Skeletal muscle satellite cell (primary cell): ENCODE data around the gene WDR64.
"Not testable (repeated sequence)": the region's sequence is repeated elsewhere in the genome, so short reads cannot be mapped to it uniquely, and the experiment has no call there.

Experiments used
- H3K27me3 ChIP-seq: 2 replicates; pipeline ENCODE4 v1.7.0; 2013; ENCODE audit warnings: low read length; ENCODE audit not compliant: control insufficient read depth, insufficient read depth
- H3K36me3 ChIP-seq: 2 replicates; pipeline ENCODE4 v1.7.0; 2013; ENCODE audit warnings: mild to moderate bottlenecking, control low read depth, low read length; ENCODE audit not compliant: insufficient read depth
- H3K4me1 ChIP-seq: 2 replicates; pipeline ENCODE4 v1.7.0; 2013; ENCODE audit warnings: low read length; ENCODE audit not compliant: control insufficient read depth, insufficient read depth
- H3K4me2 ChIP-seq: 2 replicates; pipeline ENCODE4 v1.7.0; 2013; ENCODE audit warnings: mild to moderate bottlenecking, low read length
- H3K4me3 ChIP-seq: 2 replicates; pipeline ENCODE4 v1.7.0; 2013; ENCODE audit warnings: low read length
- H3K9ac ChIP-seq: 2 replicates; pipeline ENCODE4 v1.7.0; 2013; ENCODE audit warnings: mild to moderate bottlenecking, low read depth, low read length, moderate library complexity
- H3K9me3 ChIP-seq: replicated peaks from 2 replicates; pipeline ENCODE4 v1.7.0; 2013; ENCODE audit warnings: mild to moderate bottlenecking, control low read depth, low read length

WDR64 gene

DNA sequence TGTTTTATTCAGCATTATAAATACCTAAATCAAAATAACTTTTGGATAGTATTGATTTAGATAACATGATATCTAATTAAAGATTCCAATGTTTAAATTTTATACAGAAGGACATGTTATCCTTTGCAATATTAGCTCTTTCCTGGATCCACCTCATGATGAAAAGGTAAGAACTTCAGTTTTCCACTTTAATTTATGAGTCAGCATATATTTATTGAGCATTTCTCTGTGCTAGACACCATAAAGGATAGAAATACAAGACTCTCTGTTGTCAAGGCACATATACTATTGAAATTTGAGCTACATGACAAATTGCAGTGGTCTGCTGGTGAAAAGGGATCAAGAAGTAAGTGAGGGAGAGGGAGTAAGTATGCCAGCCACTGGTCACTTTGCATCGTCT lies 127.8 kb downstream of the WDR64 start:
- Histone ChIP-seq H3K9ac (no peak overlapping the region), H3K4me1 (peaks cover 6% of the 10 kb centered on the region), H3K36me3 (no peaks in the 10 kb centered on the region), H3K27me3 (no peaks in the 10 kb centered on the region), H3K4me3 (no peak overlapping the region), H3K9me3 (no peaks in the 10 kb centered on the region), H3K4me2 (no peak overlapping the region)

DNA sequence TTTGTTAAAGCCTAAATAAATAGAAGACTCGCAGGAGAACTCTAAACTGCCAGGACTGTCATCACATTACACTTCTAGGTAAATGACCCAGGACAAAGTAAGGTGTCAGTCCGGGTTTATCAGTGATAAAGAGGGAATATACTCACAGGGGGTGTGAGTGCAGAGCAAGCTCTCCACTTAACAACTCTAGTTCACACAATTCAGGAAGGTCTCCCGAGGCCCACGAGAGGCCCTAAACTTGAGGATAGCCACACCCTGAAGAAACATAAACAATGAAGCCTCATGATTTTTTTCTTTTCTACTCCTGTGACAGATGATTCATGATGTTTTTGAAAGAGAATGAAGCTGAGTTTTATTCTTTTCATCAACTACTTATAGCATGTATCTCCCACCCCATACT lies 130.3 kb downstream of the WDR64 start:
- Histone ChIP-seq H3K4me1 (peaks cover 6% of the 10 kb centered on the region), H3K27me3 (no peaks in the 10 kb centered on the region), H3K36me3 (no peaks in the 10 kb centered on the region), H3K9ac (no peak overlapping the region), H3K4me2 (no peak overlapping the region), H3K9me3 (no peaks in the 10 kb centered on the region), H3K4me3 (no peak overlapping the region)

DNA sequence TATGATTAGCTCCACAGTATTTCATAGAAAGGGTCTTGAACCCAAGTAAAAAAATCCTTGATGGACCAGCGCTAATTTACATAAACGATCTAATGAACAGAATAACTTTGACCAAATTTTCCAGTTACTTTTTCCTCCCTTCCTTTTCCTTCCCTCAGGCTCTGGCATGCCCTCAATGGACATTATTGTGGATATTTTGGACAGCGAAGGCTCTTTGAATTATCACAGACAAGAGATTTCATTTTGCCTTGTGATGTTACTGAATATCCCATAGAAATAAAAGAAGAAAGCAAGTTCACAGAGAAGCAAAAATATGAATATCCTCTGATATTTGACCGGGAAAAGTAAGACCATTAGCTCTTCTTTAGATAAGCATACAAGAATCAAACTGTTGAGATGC lies 135.6 kb downstream of the WDR64 start:
- Histone ChIP-seq H3K9ac (no peak overlapping the region), H3K4me1 (peaks cover under 1% of the 10 kb centered on the region), H3K4me2 (no peak overlapping the region), H3K9me3 (no peaks in the 10 kb centered on the region), H3K27me3 (no peaks in the 10 kb centered on the region), H3K4me3 (no peak overlapping the region), H3K36me3 (no peaks in the 10 kb centered on the region)

DNA sequence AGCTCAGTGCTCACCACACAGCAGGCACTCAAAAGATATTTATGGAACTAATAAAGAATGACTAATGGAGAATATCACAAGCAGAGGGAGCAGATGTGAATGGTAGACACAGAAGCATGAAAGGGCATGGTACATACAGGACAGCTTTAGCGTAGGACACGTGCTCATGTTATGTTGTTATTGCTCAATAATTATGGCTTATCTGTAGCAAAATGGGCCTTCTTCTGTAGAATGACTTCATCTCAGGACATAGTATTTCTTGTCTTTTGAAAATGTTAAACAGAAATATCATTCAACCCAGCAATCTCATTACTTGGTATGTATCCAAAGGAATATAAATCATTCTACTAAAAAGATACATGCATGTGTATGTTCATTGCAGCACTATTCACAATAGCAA lies 137.0 kb downstream of the WDR64 start:
- H3K36me3 ChIP-seq: no peaks in the 10 kb centered on the region
- H3K9ac ChIP-seq: no peak overlapping the region
- H3K4me1 ChIP-seq: no peaks in the 10 kb centered on the region
- H3K27me3 ChIP-seq: no peaks in the 10 kb centered on the region
- H3K4me3 ChIP-seq: no peak overlapping the region
- H3K4me2 ChIP-seq: no peak overlapping the region
- no peaks in the 10 kb centered on the region for H3K9me3 ChIP-seq

DNA sequence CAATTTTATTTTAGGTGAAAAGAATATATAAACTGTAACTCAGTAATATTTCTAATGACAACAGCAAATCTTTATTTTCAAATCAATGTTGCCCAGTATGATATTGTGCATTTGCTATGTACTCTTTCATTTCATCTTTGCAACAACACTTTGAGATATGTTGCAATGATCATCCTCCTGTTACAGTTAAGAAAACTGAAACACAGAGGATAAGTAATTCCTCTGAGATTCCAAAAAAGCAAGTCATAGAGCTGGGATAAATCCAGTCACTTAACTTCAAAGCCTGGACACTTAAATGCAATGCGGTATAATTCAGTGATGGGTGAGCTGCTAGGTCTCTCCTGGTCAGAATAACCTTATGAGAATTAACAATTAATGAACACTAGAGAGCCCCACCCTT lies 147.3 kb downstream of the WDR64 start:
- no peak overlapping the region for H3K4me2 ChIP-seq
- H3K36me3 ChIP-seq: no peaks in the 10 kb centered on the region
- no peaks in the 10 kb centered on the region for H3K9me3 ChIP-seq
- no peaks in the 10 kb centered on the region for H3K27me3 ChIP-seq
- H3K9ac ChIP-seq: no peak overlapping the region
- no peaks in the 10 kb centered on the region for H3K4me1 ChIP-seq
- no peak overlapping the region for H3K4me3 ChIP-seq

DNA sequence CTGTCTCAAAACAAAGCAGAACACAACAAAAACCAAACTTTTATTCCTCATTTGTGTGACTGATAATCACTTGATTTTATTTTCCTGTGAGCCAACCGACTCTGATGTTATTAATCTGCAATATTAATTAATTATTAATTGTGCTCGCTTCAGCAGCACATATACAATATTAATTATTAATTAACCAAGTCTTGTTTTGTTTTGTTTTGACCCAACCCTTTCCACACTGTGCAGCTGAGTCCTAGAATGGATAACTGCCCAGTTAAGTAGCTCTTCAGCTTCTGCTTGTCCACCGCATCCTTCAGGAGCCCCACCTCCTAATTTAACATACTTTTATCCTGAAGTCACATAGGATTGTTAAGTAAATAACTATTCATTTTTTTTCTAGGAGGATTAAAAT lies 148.6 kb downstream of the WDR64 start:
- Histone ChIP-seq H3K9ac (no peak overlapping the region), H3K4me2 (no peak overlapping the region), H3K27me3 (no peaks in the 10 kb centered on the region), H3K9me3 (no peaks in the 10 kb centered on the region), H3K4me1 (no peaks in the 10 kb centered on the region), H3K4me3 (no peak overlapping the region), H3K36me3 (no peaks in the 10 kb centered on the region)

DNA sequence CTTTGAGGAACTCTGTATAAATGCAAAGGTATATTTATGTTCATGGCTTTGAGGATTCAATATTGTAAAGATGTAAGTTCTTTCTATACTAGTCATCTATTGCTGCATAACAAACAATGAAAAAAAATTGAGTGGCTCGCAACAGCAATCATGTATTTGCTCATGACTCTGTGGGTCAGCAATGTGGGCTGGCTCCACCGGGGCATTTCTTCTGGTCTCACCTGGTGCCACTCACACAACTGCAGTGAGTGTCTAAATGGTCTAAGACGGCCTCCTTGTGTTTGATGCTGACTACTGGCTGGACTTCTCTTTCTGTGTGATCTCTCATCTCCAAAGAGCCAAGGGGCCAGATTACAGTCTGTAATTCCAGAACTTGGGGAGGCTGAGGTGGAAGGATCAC lies 150.8 kb downstream of the WDR64 start:
- Histone ChIP-seq H3K9me3 (no peaks in the 10 kb centered on the region), H3K36me3 (no peaks in the 10 kb centered on the region), H3K9ac (no peak overlapping the region), H3K4me2 (no peak overlapping the region), H3K4me3 (no peak overlapping the region), H3K4me1 (no peaks in the 10 kb centered on the region), H3K27me3 (no peaks in the 10 kb centered on the region)

DNA sequence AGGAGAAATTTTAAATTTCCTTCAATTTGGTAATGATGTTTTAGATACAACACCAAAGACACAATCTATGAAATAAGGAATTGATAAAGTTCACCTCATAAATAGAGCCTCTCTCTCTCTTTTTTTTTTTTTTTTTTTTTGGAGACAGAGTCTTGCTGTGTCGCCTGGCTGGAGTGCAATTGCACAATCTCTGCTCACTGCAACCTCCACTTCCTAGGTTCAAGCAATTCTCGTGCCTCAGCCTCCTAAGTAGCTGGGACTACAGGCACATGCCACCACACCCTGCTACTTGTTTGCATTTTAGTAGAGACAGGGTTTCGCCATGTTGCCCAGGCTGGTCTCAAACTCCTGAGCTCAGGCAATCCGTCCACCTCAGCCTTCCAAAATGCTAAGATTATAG lies 152.6 kb downstream of the WDR64 start:
- not testable (repeated sequence) for H3K27me3 ChIP-seq, H3K4me2 ChIP-seq, H3K9me3 ChIP-seq, H3K36me3 ChIP-seq, H3K4me3 ChIP-seq, H3K9ac ChIP-seq, H3K4me1 ChIP-seq

DNA sequence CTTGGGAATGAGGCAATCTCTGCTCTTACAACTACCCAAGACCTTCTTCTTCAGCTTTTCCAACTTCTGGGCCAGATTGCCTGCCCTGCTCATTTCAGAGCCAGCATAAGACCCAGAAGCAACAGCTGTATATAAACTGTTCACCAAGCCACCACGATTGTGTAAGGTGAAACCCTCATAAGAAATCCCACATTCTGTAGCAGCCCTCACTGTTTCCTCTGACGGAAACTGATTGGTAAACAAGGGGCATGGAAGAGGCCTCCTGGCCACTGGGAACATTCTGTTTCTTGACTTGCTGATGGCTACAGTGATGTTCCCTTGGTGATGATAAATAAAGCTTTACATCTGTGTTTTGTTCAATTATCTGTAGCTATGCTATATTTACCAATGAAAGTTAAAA lies 156.2 kb downstream of the WDR64 start:
- Histone ChIP-seq H3K9me3 (no peaks in the 10 kb centered on the region), H3K4me2 (no peak overlapping the region), H3K4me3 (no peak overlapping the region), H3K9ac (no peak overlapping the region), H3K4me1 (no peaks in the 10 kb centered on the region), H3K36me3 (no peaks in the 10 kb centered on the region), H3K27me3 (no peaks in the 10 kb centered on the region)

DNA sequence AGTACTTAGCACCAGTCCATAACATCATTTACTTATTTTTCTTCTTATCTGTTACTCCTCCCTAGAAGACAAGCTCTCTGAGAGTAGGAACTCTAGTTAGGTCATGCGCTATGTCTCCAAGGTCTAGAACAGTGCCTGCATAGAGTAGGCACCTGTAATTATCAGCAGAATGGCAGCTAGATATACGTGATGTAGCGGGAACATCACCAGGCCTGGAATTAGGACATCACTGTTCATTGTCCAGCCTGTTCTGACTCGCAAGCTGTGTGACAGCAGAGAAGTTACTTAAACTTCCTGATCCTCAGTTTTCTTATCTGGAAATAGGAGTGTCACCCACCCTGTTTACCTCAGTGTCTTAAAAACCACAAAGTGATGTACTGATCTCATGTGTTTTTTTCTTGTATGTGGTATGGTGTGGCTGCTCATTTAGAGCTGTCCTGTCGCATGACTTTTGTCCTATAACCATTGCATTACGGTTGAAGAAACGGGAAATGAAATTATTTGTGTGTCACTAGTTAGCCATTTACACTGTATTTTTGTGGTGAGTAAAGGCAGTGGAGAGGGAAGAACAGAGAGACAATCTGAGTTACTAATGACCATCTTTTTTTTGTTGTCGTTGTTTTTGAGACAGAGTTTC lies 158.8 kb downstream of the WDR64 start:
- H3K4me1 ChIP-seq: peaks cover 3% of the 10 kb centered on the region
- no peaks in the 10 kb centered on the region for H3K27me3 ChIP-seq
- H3K36me3 ChIP-seq: no peaks in the 10 kb centered on the region
- H3K9ac ChIP-seq: no peak overlapping the region
- H3K4me2 ChIP-seq: no peak overlapping the region
- no peak overlapping the region for H3K4me3 ChIP-seq
- H3K9me3 ChIP-seq: no peaks in the 10 kb centered on the region

DNA sequence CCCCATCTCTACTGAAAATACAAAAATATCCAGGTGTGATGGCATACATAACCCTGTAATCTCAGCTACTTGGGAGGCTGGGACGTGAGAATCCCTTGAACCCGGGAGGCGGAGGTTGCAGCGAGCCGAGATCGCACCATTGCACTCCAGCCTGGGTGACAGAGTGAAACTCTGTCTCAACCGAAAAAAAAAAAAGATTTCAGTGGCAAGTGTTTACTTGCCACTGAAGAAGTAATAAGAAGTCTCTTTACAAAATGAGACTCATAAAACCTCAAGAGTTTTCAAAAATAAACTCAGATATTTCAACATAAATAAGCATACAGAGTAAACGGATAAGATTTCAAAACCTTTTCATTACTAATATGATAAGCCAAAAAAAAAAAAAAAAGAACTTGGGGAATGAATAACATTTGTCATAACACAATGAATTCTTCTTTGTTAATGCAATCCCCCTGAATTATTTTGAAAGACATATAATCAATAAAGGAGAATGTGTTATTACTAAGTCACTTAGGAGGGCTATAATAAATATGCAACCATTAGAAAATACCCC lies 161.8 kb downstream of the WDR64 start:
- Histone ChIP-seq H3K4me1 (peaks cover 13% of the 10 kb centered on the region), H3K36me3 (no peaks in the 10 kb centered on the region), H3K4me3 (no peak overlapping the region), H3K9me3 (no peaks in the 10 kb centered on the region), H3K9ac (no peak overlapping the region), H3K27me3 (no peaks in the 10 kb centered on the region), H3K4me2 (no peak overlapping the region)

DNA sequence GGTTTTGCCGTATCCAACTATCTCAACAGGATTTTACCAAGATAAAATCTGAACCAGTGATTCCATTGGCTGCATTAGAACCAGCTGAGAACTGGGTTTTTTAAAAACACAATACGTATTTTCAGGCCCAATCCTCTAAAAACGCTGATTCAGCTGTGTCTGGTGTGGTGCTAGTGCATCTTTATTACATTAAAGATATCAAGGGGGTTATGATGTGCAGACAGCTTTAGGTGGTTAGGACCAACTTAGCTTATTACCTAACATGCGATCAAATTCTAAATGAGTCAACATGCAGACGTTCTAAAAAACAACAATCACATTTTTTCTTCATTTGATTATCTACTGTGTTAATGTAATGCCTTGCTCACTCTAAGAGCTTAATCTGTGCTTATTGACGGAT lies 163.9 kb downstream of the WDR64 start:
- peaks cover 13% of the 10 kb centered on the region for H3K4me1 ChIP-seq

More for the DNA sequence above, 163.9 kb downstream of the WDR64 start:
- Histone ChIP-seq H3K9ac (no peak overlapping the region), H3K4me2 (no peak overlapping the region), H3K4me3 (no peak overlapping the region), H3K27me3 (no peaks in the 10 kb centered on the region), H3K36me3 (no peaks in the 10 kb centered on the region), H3K9me3 (no peaks in the 10 kb centered on the region)
